Measurements from ENCODE around the gene SIRT5.

DNA sequence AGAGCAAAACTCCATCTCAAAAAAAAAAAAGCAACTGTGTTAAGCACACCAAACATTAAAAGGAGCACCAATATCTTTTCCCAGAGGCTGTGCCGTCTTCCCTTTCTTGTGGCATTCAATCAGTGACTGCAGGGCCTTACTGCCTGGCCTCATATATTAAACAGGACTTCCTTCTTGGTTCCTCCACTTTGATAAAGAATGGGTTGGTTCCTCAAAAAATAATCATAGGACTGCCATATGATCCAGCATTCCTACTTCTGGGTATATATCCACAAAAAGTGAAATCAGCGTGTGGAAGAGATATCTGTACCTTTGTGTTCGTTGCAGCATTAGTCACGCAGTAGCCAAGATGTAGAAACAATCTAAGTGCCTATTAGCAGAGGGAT is 46.7 kb upstream of the SIRT5 start:
- TF ChIP-seq, protein P1, sequence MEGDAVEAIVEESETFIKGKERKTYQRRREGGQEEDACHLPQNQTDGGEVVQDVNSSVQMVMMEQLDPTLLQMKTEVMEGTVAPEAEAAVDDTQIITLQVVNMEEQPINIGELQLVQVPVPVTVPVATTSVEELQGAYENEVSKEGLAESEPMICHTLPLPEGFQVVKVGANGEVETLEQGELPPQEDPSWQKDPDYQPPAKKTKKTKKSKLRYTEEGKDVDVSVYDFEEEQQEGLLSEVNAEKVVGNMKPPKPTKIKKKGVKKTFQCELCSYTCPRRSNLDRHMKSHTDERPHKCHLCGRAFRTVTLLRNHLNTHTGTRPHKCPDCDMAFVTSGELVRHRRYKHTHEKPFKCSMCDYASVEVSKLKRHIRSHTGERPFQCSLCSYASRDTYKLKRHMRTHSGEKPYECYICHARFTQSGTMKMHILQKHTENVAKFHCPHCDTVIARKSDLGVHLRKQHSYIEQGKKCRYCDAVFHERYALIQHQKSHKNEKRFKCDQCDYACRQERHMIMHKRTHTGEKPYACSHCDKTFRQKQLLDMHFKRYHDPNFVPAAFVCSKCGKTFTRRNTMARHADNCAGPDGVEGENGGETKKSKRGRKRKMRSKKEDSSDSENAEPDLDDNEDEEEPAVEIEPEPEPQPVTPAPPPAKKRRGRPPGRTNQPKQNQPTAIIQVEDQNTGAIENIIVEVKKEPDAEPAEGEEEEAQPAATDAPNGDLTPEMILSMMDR (IDR thresholded peaks at IDR 0.05) = no peak
- TF ChIP-seq POLR2A (IDR thresholded peaks at IDR 0.05) = no peak

Data from stomach (tissue), 4 donors.